ENCODE data around the gene TANGO2.

Gene TANGO2

GRCh38 chr22:20013382-20013871, 7.5 kb upstream of the TANGO2 start:
- H3K4me1 ChIP-seq (ENCODE audit: control insufficient read depth, low read depth, low read length): no peaks in the 10 kb centered on the region
- peak; percentile 79 for DNase-seq
- H3K36me3 ChIP-seq (ENCODE audit: control insufficient read depth, insufficient read depth, low read length): no peaks in the 10 kb centered on the region
- no peak overlapping the region for H2BK5ac ChIP-seq (ENCODE audit: low read length)
- no peak overlapping the region for H2AK5ac ChIP-seq (ENCODE audit: low read length)
- H3K18ac ChIP-seq (ENCODE audit: low read length): no peak overlapping the region
- H3K4ac ChIP-seq (ENCODE audit: low read depth, low read length): no peak overlapping the region
- H2BK120ac ChIP-seq (ENCODE audit: low read depth, low read length): no peak overlapping the region
- no peak overlapping the region for H4K5ac ChIP-seq (ENCODE audit: low read length)
- no peak overlapping the region for H3K56ac ChIP-seq (ENCODE audit: low read length)
- H3K9ac ChIP-seq (ENCODE audit: low read length): no peak overlapping the region
- no peaks in the 10 kb centered on the region for H3K79me2 ChIP-seq (ENCODE audit: control insufficient read depth, insufficient read depth, low read length)
- H3K23ac ChIP-seq (ENCODE audit: low read length): no peak overlapping the region
- no peak overlapping the region for H2BK15ac ChIP-seq (replicated peaks; ENCODE audit: low read depth)
- no CpG with 5 or more reads among the region's 11 CpGs for WGBS (ENCODE audit: extremely low coverage, insufficient coverage, low lambda C conversion rate)
- no peaks in the 10 kb centered on the region for H3K79me1 ChIP-seq (ENCODE audit: low read length)
- H3K4me3 ChIP-seq (ENCODE audit: low read length): no peak overlapping the region
- no peak overlapping the region for H3K27ac ChIP-seq (ENCODE audit: low read depth, low read length)
- no peak overlapping the region for H3K4me2 ChIP-seq (ENCODE audit: low read length)
- H3K27me3 ChIP-seq (ENCODE audit: insufficient read depth, low read length, poor library complexity): peaks cover 9% of the 10 kb centered on the region
- H4K8ac ChIP-seq (ENCODE audit: low read depth, low read length): no peak overlapping the region

GRCh38 chr22:20014526-20015186, 6.3 kb upstream of the TANGO2 start:
- Histone ChIP-seq H2AK5ac (ENCODE audit: low read length) (no peak overlapping the region), H3K4me1 (ENCODE audit: control insufficient read depth, low read depth, low read length) (no peaks in the 10 kb centered on the region), H4K5ac (ENCODE audit: low read length) (no peak overlapping the region), H3K56ac (ENCODE audit: low read length) (no peak overlapping the region), H3K23ac (ENCODE audit: low read length) (no peak overlapping the region), H2BK5ac (ENCODE audit: low read length) (no peak overlapping the region), H3K4me2 (ENCODE audit: low read length) (no peak overlapping the region), H4K8ac (ENCODE audit: low read depth, low read length) (no peak overlapping the region), H3K27ac (ENCODE audit: low read depth, low read length) (no peak overlapping the region), H2BK15ac (replicated peaks; ENCODE audit: low read depth) (no peak overlapping the region), H3K18ac (ENCODE audit: low read length) (no peak overlapping the region), H3K79me2 (ENCODE audit: control insufficient read depth, insufficient read depth, low read length) (no peaks in the 10 kb centered on the region), H3K79me1 (ENCODE audit: low read length) (no peaks in the 10 kb centered on the region), H3K36me3 (ENCODE audit: control insufficient read depth, insufficient read depth, low read length) (no peaks in the 10 kb centered on the region), H3K27me3 (ENCODE audit: insufficient read depth, low read length, poor library complexity) (peaks cover 10% of the 10 kb centered on the region), H3K4ac (ENCODE audit: low read depth, low read length) (no peak overlapping the region), H3K9ac (ENCODE audit: low read length) (no peak overlapping the region), H2BK120ac (ENCODE audit: low read depth, low read length) (no peak overlapping the region), H3K4me3 (ENCODE audit: low read length) (no peak overlapping the region)
- no CpG with 5 or more reads among the region's 5 CpGs for WGBS (ENCODE audit: extremely low coverage, insufficient coverage, low lambda C conversion rate)
- no peak for DNase-seq

GRCh38 chr22:20015187-20015625, 5.7 kb upstream of the TANGO2 start:
- no peak overlapping the region for H2BK120ac ChIP-seq (ENCODE audit: low read depth, low read length)
- no CpG with 5 or more reads among the region's 10 CpGs for WGBS (ENCODE audit: extremely low coverage, insufficient coverage, low lambda C conversion rate)
- no peak for DNase-seq
- no peak overlapping the region for H4K5ac ChIP-seq (ENCODE audit: low read length)
- H4K8ac ChIP-seq (ENCODE audit: low read depth, low read length): no peak overlapping the region
- no peaks in the 10 kb centered on the region for H3K79me1 ChIP-seq (ENCODE audit: low read length)
- no peak overlapping the region for H3K18ac ChIP-seq (ENCODE audit: low read length)
- H3K23ac ChIP-seq (ENCODE audit: low read length): no peak overlapping the region
- H3K4me3 ChIP-seq (ENCODE audit: low read length): no peak overlapping the region
- H3K9ac ChIP-seq (ENCODE audit: low read length): no peak overlapping the region
- H3K4me2 ChIP-seq (ENCODE audit: low read length): no peak overlapping the region
- no peak overlapping the region for H3K27ac ChIP-seq (ENCODE audit: low read depth, low read length)
- H3K4ac ChIP-seq (ENCODE audit: low read depth, low read length): no peak overlapping the region
- no peaks in the 10 kb centered on the region for H3K79me2 ChIP-seq (ENCODE audit: control insufficient read depth, insufficient read depth, low read length)
- no peaks in the 10 kb centered on the region for H3K4me1 ChIP-seq (ENCODE audit: control insufficient read depth, low read depth, low read length)
- H2AK5ac ChIP-seq (ENCODE audit: low read length): no peak overlapping the region
- H3K36me3 ChIP-seq (ENCODE audit: control insufficient read depth, insufficient read depth, low read length): no peaks in the 10 kb centered on the region
- H2BK5ac ChIP-seq (ENCODE audit: low read length): no peak overlapping the region
- no peak overlapping the region for H3K56ac ChIP-seq (ENCODE audit: low read length)
- H2BK15ac ChIP-seq (replicated peaks; ENCODE audit: low read depth): no peak overlapping the region
- H3K27me3 ChIP-seq (ENCODE audit: insufficient read depth, low read length, poor library complexity): peaks cover 10% of the 10 kb centered on the region

GRCh38 chr22:20015971-20016733, 4.8 kb upstream of the TANGO2 start:
- no peak overlapping the region for H2BK15ac ChIP-seq (replicated peaks; ENCODE audit: low read depth)
- H2BK5ac ChIP-seq (ENCODE audit: low read length): no peak overlapping the region
- no peaks in the 10 kb centered on the region for H3K36me3 ChIP-seq (ENCODE audit: control insufficient read depth, insufficient read depth, low read length)
- no peak overlapping the region for H4K5ac ChIP-seq (ENCODE audit: low read length)
- H3K79me2 ChIP-seq (ENCODE audit: control insufficient read depth, insufficient read depth, low read length): no peaks in the 10 kb centered on the region
- no peaks in the 10 kb centered on the region for H3K79me1 ChIP-seq (ENCODE audit: low read length)
- peak overlapping the region; percentile 40 for H3K18ac ChIP-seq (ENCODE audit: low read length)
- no peak overlapping the region for H3K4ac ChIP-seq (ENCODE audit: low read depth, low read length)
- no peak overlapping the region for H2AK5ac ChIP-seq (ENCODE audit: low read length)
- peak overlapping the region; percentile 76 for H3K9ac ChIP-seq (ENCODE audit: low read length)
- peak overlapping the region; percentile 66 for H3K23ac ChIP-seq (ENCODE audit: low read length)
- H3K4me1 ChIP-seq (ENCODE audit: control insufficient read depth, low read depth, low read length): peaks cover 2% of the 10 kb centered on the region
- DNase-seq: peak; percentile 36
- H2BK120ac ChIP-seq (ENCODE audit: low read depth, low read length): no peak overlapping the region
- H4K8ac ChIP-seq (ENCODE audit: low read depth, low read length): no peak overlapping the region
- peaks cover 10% of the 10 kb centered on the region for H3K27me3 ChIP-seq (ENCODE audit: insufficient read depth, low read length, poor library complexity)
- H3K4me2 ChIP-seq (ENCODE audit: low read length): peak overlapping the region; percentile 79
- peak overlapping the region; percentile 54 for H3K4me3 ChIP-seq (ENCODE audit: low read length)
- no CpG with 5 or more reads among the region's 101 CpGs for WGBS (ENCODE audit: extremely low coverage, insufficient coverage, low lambda C conversion rate)
- H3K56ac ChIP-seq (ENCODE audit: low read length): peak overlapping the region; percentile 88
- no peak overlapping the region for H3K27ac ChIP-seq (ENCODE audit: low read depth, low read length)

- H3K4ac ChIP-seq (ENCODE audit: low read depth, low read length): no peak within 1 kb of the TSS
- H2AK5ac ChIP-seq (ENCODE audit: low read length): no peak within 1 kb of the TSS
- H3K4me1 ChIP-seq (ENCODE audit: control insufficient read depth, low read depth, low read length): peaks cover 2% of the 10 kb centered on the region
- no peak within 1 kb of the TSS for H4K8ac ChIP-seq (ENCODE audit: low read depth, low read length)
- DNase-seq: peak; percentile 92
- no peaks in the 10 kb centered on the region for H3K79me1 ChIP-seq (ENCODE audit: low read length)
- H2BK15ac ChIP-seq (replicated peaks; ENCODE audit: low read depth): no peak within 1 kb of the TSS
- peak within 1 kb of the TSS; percentile 54 for H3K4me3 ChIP-seq (ENCODE audit: low read length)
- no peak within 1 kb of the TSS for H4K5ac ChIP-seq (ENCODE audit: low read length)
- H2BK5ac ChIP-seq (ENCODE audit: low read length): no peak within 1 kb of the TSS
- H3K79me2 ChIP-seq (ENCODE audit: control insufficient read depth, insufficient read depth, low read length): no peaks in the 10 kb centered on the region
- peak within 1 kb of the TSS; percentile 66 for H3K23ac ChIP-seq (ENCODE audit: low read length)
- peak within 1 kb of the TSS; percentile 88 for H3K56ac ChIP-seq (ENCODE audit: low read length)
- H3K27me3 ChIP-seq (ENCODE audit: insufficient read depth, low read length, poor library complexity): peaks cover 10% of the 10 kb centered on the region
- H3K18ac ChIP-seq (ENCODE audit: low read length): peak within 1 kb of the TSS; percentile 40
- peak within 1 kb of the TSS; percentile 89 for H3K4me2 ChIP-seq (ENCODE audit: low read length)
- H3K27ac ChIP-seq (ENCODE audit: low read depth, low read length): no peak within 1 kb of the TSS
- H3K36me3 ChIP-seq (ENCODE audit: control insufficient read depth, insufficient read depth, low read length): no peaks in the 10 kb centered on the region
- H2BK120ac ChIP-seq (ENCODE audit: low read depth, low read length): no peak within 1 kb of the TSS
- no CpG with 5 or more reads among the region's 79 CpGs for WGBS (ENCODE audit: extremely low coverage, insufficient coverage, low lambda C conversion rate)
- H3K9ac ChIP-seq (ENCODE audit: low read length): peak within 1 kb of the TSS; percentile 76
Measured at GRCh38 chr22:20016734-20017621, 3.9 kb upstream of the TANGO2 start, which contains the start of gene ARVCF. Gene ARVCF (minus strand): TSS chr22:20016823. CDS start chr22:19990794, 26,029 bp downstream.
